Loucy (cell line): ENCODE results near the gene KRTAP9-8.

Source experiments
- EZH2phosphoT487 ChIP-seq: fragments of 200-600 bp; IDR thresholded peaks from 2 replicates; pipeline ENCODE4 v1.6.1; 2018; ENCODE audit warnings: antibody characterized with exemption, mild to moderate bottlenecking, moderate library complexity, borderline replicate concordance
- TF ChIP-seq, protein P1 (sequence below): fragments of 200-600 bp; sonication (generic); conservative IDR thresholded peaks from 2 replicates; pipeline ENCODE4 v1.5.1; 2014; ENCODE audit warnings: mild to moderate bottlenecking, antibody characterized with exemption, low read length

DNA sequence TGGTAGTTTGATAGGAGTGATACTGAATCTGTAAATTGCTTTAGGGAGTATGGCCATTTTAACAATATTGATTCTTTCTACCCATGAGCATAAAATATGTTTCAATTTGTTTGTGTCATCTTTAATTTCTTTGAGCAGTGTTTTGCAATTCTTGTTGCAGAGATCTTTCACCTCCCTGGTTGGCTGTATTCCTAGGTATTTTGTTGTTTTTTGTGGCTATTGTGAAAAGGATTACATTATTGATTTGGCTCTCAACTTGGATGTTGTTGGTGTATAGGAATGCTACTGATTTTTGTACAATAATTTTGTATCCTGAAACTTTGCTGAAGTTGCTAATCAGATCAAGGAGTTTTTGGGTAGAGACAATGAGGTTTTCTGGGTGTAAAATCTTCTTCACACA lies 20.6 kb downstream of the KRTAP9-8 start:
- TF ChIP-seq, protein P1, sequence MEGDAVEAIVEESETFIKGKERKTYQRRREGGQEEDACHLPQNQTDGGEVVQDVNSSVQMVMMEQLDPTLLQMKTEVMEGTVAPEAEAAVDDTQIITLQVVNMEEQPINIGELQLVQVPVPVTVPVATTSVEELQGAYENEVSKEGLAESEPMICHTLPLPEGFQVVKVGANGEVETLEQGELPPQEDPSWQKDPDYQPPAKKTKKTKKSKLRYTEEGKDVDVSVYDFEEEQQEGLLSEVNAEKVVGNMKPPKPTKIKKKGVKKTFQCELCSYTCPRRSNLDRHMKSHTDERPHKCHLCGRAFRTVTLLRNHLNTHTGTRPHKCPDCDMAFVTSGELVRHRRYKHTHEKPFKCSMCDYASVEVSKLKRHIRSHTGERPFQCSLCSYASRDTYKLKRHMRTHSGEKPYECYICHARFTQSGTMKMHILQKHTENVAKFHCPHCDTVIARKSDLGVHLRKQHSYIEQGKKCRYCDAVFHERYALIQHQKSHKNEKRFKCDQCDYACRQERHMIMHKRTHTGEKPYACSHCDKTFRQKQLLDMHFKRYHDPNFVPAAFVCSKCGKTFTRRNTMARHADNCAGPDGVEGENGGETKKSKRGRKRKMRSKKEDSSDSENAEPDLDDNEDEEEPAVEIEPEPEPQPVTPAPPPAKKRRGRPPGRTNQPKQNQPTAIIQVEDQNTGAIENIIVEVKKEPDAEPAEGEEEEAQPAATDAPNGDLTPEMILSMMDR: no peak
- no peak for TF ChIP-seq EZH2phosphoT487
